ENCODE measurements around the gene TNFAIP1.

The TNFAIP1 gene

GRCh38 chr17:28346746-28347246 is 11.2 kb downstream of the TNFAIP1 start:
- no peak for DNase-seq

GRCh38 chr17:28347261-28347891 is 11.8 kb downstream of the TNFAIP1 start:
- no peak for DNase-seq

GRCh38 chr17:28348979-28349378 is 13.4 kb downstream of the TNFAIP1 start:
- DNase-seq = no peak

GRCh38 chr17:28350271-28350670 is 14.7 kb downstream of the TNFAIP1 start:
- DNase-seq = no peak

- DNase-seq = peak; percentile 97
Observed at GRCh38 chr17:28357061-28357900, 21.7 kb downstream of the TNFAIP1 start, which contains the start of gene POLDIP2. Gene POLDIP2 (minus strand): TSS chr17:28357527. CDS start chr17:28357448, 79 bp downstream.

GRCh38 chr17:28357901-28358197 is 22.3 kb downstream of the TNFAIP1 start:
- DNase-seq = no peak

GRCh38 chr17:28363186-28363585 is 27.6 kb downstream of the TNFAIP1 start:
- no peak for DNase-seq

- no peak for DNase-seq
Observed at GRCh38 chr17:28363776-28364650, 28.5 kb downstream of the TNFAIP1 start.

GRCh38 chr17:28364665-28365363 is 29.3 kb downstream of the TNFAIP1 start, which contains the start of gene SEBOX:
Gene SEBOX (minus strand): TSS chr17:28365199. CDS start chr17:28365151, 48 bp downstream.
- no peak for DNase-seq

GRCh38 chr17:28365487-28365886 is 29.9 kb downstream of the TNFAIP1 start:
- DNase-seq = no peak

- no peak for DNase-seq
Observed at GRCh38 chr17:28366605-28367004, 31.0 kb downstream of the TNFAIP1 start.

- no peak for DNase-seq
Observed at GRCh38 chr17:28367641-28368305, 32.2 kb downstream of the TNFAIP1 start.

- no peak for DNase-seq
Observed at GRCh38 chr17:28368306-28368831, 32.8 kb downstream of the TNFAIP1 start.

GRCh38 chr17:28368915-28369683 is 33.5 kb downstream of the TNFAIP1 start:
- DNase-seq = no peak

GRCh38 chr17:28369684-28370034 is 34.1 kb downstream of the TNFAIP1 start:
- DNase-seq = no peak

GRCh38 chr17:28370035-28370743 is 34.6 kb downstream of the TNFAIP1 start, which contains the start of gene VTN:
Gene VTN (minus strand): TSS chr17:28370307. CDS start chr17:28370203, 104 bp downstream.
- no peak for DNase-seq

GRCh38 chr17:28370744-28371103 is 35.2 kb downstream of the TNFAIP1 start:
- DNase-seq = no peak

GRCh38 chr17:28371245-28372202 is 36.0 kb downstream of the TNFAIP1 start, which contains the start of gene SARM1:
Gene SARM1 (plus strand): TSS chr17:28371694. CDS start chr17:28372033, 339 bp downstream.
- peak; percentile 69 for DNase-seq

All from activated gamma-delta T cell (primary cell).